GM19397 (cell line): ENCODE results near the gene SNAPIN.

Experiments used
- ATAC-seq: cut with Tn5 transposase; IDR thresholded peaks from one replicate; pipeline ENCODE4 v1.9.1; 2021; ENCODE audit warnings: mild to moderate bottlenecking, moderate library complexity; ENCODE audit not compliant: unreplicated experiment

SNAPIN gene

GRCh38 chr1:153658400-153659174 lies at the start of gene SNAPIN:
Gene SNAPIN (plus strand): TSS chr1:153658703. CDS start chr1:153658744, 41 bp downstream.
- peak; percentile 91 for ATAC-seq

GRCh38 chr1:153608742-153609584 lies 49.5 kb upstream of the SNAPIN start:
- no peak for ATAC-seq

GRCh38 chr1:153609585-153609907 lies 49.0 kb upstream of the SNAPIN start:
- no peak for ATAC-seq

GRCh38 chr1:153610334-153610733 lies 48.2 kb upstream of the SNAPIN start:
- ATAC-seq, result no peak

GRCh38 chr1:153610811-153611301 lies 47.6 kb upstream of the SNAPIN start:
- no peak for ATAC-seq

- ATAC-seq, result no peak
Observed at GRCh38 chr1:153611356-153611755, 47.1 kb upstream of the SNAPIN start.

- no peak for ATAC-seq
Observed at GRCh38 chr1:153612111-153612754, 46.3 kb upstream of the SNAPIN start.

- no peak for ATAC-seq
Observed at GRCh38 chr1:153612755-153613331, 45.7 kb upstream of the SNAPIN start, which contains the start of gene S100A16. Gene S100A16 (minus strand): TSS chr1:153613137. CDS start chr1:153608151, 4,986 bp downstream.

GRCh38 chr1:153613406-153613805 lies 45.1 kb upstream of the SNAPIN start:
- no peak for ATAC-seq

- ATAC-seq, result no peak
Observed at GRCh38 chr1:153614189-153614900, 44.2 kb upstream of the SNAPIN start.

- no peak for ATAC-seq
Observed at GRCh38 chr1:153614906-153615305, 43.6 kb upstream of the SNAPIN start.

GRCh38 chr1:153615406-153615805 lies 43.1 kb upstream of the SNAPIN start:
- no peak for ATAC-seq

GRCh38 chr1:153616144-153616916 lies 42.2 kb upstream of the SNAPIN start, which contains the start of gene S100A14:
Gene S100A14 (minus strand): TSS chr1:153616325. CDS start chr1:153615858, 467 bp downstream.
- no peak for ATAC-seq

- ATAC-seq, result no peak
Observed at GRCh38 chr1:153616917-153617311, 41.6 kb upstream of the SNAPIN start.

GRCh38 chr1:153617663-153618062 lies 40.8 kb upstream of the SNAPIN start:
- ATAC-seq, result peak; percentile 75

- ATAC-seq, result no peak
Observed at GRCh38 chr1:153619171-153619570, 39.3 kb upstream of the SNAPIN start.

GRCh38 chr1:153623101-153623500 lies 35.4 kb upstream of the SNAPIN start:
- ATAC-seq, result no peak

GRCh38 chr1:153624965-153625611 lies 33.4 kb upstream of the SNAPIN start:
- ATAC-seq, result no peak

- ATAC-seq, result no peak
Observed at GRCh38 chr1:153626477-153626903, 32.0 kb upstream of the SNAPIN start.
